GM23338 (cell line): ENCODE results near the gene SLC8A3.

Experiments
- CREB1 ChIP-seq: fragments of 250-450 bp; sonication (Bioruptor Pico); IDR thresholded peaks from 2 replicates; pipeline ENCODE4 v1.5.0; 2020; ENCODE audit warnings: low read depth, mild to moderate bottlenecking, moderate library complexity
- CTCF ChIP-seq, 2 experiments: fragments of 200-600 bp in 1 of 2; sonication (generic) in 1 of 2; conservative IDR thresholded peaks; 2 replicates each; pipeline versions ENCODE4 v1.5.1 to v1.6.1; 2016 to 2017; ENCODE audit warnings: antibody characterized with exemption in 2 of 2, low read depth in 2 of 2, mild to moderate bottlenecking in 2 of 2, moderate library complexity in 1 of 2
- POLR2AphosphoS5 ChIP-seq: IDR thresholded peaks from 2 replicates; pipeline ENCODE4 v1.6.1; 2016; ENCODE audit warnings: antibody characterized with exemption, low read depth
- TF ChIP-seq, protein P1 (sequence below): IDR thresholded peaks from one replicate; pipeline ENCODE4 v1.6.1; 2018; ENCODE audit warnings: antibody characterized with exemption; ENCODE audit not compliant: unreplicated experiment
- TF ChIP-seq, protein P2 (sequence below): IDR thresholded peaks from 2 replicates; pipeline ENCODE4 v1.6.1; 2016; ENCODE audit warnings: antibody characterized with exemption

GRCh38 chr14:69997849-69998248, 190.9 kb downstream of the SLC8A3 start:
- TF ChIP-seq, protein P1, sequence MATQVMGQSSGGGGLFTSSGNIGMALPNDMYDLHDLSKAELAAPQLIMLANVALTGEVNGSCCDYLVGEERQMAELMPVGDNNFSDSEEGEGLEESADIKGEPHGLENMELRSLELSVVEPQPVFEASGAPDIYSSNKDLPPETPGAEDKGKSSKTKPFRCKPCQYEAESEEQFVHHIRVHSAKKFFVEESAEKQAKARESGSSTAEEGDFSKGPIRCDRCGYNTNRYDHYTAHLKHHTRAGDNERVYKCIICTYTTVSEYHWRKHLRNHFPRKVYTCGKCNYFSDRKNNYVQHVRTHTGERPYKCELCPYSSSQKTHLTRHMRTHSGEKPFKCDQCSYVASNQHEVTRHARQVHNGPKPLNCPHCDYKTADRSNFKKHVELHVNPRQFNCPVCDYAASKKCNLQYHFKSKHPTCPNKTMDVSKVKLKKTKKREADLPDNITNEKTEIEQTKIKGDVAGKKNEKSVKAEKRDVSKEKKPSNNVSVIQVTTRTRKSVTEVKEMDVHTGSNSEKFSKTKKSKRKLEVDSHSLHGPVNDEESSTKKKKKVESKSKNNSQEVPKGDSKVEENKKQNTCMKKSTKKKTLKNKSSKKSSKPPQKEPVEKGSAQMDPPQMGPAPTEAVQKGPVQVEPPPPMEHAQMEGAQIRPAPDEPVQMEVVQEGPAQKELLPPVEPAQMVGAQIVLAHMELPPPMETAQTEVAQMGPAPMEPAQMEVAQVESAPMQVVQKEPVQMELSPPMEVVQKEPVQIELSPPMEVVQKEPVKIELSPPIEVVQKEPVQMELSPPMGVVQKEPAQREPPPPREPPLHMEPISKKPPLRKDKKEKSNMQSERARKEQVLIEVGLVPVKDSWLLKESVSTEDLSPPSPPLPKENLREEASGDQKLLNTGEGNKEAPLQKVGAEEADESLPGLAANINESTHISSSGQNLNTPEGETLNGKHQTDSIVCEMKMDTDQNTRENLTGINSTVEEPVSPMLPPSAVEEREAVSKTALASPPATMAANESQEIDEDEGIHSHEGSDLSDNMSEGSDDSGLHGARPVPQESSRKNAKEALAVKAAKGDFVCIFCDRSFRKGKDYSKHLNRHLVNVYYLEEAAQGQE = no peak
- no peak for TF ChIP-seq CTCF (conservative IDR thresholded peaks at IDR 0.05; ENCODE audit: low read depth in 2 of 2)
- no peak for TF ChIP-seq CREB1 (CRISPR knock-in tag)
- no peak for TF ChIP-seq POLR2AphosphoS5
- TF ChIP-seq, protein P2, sequence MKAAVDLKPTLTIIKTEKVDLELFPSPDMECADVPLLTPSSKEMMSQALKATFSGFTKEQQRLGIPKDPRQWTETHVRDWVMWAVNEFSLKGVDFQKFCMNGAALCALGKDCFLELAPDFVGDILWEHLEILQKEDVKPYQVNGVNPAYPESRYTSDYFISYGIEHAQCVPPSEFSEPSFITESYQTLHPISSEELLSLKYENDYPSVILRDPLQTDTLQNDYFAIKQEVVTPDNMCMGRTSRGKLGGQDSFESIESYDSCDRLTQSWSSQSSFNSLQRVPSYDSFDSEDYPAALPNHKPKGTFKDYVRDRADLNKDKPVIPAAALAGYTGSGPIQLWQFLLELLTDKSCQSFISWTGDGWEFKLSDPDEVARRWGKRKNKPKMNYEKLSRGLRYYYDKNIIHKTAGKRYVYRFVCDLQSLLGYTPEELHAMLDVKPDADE = no peak
